ENCODE measurements around the gene CEL.
"Not testable (repeated sequence)": the region's sequence is repeated elsewhere in the genome, so short reads cannot be mapped to it uniquely, and the experiment has no call there.

CEL gene

GRCh38 chr9:133048595-133048994, 13.2 kb upstream of the CEL start:
- DNase-seq, result no peak

DNA sequence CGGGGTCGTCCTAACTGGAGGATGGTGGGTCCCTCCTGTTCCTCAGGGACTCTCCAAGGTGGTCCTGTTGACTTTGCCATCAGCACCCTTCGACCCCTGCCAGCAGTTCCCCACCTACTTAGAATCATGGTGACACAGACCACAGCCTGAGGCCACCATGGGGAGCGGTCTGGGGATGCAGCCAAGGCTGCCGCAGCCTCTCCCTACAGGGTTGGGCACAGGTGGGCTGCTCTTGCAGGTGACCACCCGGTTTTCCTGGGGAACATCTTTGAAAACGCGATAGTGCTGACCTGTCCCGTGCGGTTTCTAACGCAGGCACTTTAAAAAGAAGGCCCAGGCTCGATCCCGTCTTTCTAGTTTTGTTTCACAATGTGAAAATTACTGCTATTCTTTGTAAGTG, 12.7 kb upstream of the CEL start:
- no peak for DNase-seq

DNA sequence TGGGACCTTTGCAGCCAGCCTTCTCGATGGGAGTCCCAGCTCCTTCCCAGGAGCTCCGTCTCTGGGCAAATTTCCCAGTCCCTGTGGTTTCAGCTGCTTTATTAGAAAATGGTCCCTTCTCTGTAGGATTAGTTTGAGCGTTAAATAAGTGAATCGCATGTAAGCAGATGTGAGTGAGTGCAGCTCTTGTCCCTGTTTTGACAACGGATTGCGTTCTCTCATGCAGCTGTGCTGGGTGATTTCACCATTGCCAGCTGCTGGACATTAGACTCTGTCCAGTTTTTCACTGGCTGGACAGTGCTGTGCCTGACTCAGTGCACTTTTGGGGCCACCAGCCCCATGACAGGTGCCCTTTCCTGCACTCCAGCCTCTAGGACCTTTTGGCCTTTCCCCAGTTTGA, 11.6 kb upstream of the CEL start:
- no peak for DNase-seq

DNA sequence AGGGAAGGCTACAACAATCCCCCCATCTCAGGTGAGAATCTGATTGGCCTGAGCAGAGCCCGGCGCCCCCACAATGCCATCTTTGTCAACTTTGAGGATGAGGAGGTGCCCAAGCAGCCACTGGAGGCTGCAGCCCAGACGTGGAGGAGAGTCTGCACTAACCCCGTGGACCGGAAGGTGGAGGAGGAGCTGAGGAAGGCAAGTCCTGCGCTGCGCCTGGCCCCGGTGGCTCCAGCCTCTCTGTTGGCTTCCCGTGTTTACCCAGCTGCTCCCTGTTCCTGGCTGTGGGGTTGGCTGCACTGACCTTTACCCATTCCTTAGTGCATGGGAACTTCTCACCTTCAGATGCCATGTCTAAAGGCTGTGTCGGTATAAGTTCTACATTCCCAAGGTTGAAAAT, 11.0 kb upstream of the CEL start:
- DNase-seq, result no peak

DNA sequence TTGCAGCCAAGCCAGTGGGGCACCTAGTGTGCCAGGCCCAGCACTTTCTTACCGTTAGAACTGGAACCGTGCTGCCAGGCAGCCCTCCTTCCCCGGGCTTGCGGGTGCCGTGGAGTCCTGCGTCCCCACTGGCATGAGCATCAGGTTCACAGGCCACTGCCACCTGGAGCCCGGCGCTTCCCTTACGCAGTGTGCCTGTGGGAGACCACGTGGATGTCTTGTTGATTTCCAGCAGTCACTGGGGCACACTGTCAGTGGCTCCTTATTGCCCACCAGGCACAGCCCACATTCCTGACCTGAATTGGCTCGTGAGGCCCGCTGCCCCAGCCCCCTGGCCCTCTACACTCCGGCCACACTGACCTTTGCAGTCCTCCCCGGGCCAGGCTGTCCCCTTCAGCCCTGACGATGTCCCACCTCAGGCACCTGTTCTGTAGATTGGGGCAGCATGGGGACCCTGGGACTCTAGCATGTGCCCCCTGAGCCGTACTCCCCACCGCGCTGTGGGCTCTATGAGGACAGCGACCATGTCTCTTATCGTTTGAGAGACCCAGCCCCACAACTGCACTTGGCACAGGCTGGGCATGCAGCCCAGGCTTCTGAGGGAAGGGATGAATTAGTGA, 10.4 kb upstream of the CEL start:
- no peak for DNase-seq

DNA sequence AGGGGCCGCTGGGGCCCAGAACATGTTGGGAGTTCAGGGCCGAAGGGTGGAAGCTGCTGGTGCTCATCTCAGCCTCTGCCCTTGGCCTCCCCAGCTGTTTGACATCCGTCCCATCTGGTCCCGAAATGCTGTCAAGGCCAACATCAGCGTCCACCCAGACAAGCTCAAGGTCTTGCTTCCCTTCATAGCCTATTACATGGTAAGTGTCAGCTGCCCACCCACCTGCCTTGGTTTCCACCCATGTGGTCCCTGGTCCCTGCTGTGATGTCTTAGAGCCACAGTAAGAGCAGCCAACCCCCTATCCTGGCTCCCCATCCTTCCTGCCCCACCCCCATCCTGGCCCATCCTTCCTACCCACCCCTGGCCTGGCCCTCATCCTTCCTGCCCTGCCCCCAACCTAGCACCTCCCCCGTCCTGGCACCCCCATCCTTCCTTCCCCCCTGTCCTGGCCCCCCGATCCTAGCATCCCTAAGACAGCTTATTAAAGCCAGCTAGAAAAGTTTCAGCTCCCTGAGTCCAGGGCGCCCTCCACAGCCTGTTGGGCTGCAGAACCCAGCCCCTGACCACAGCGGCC, 9.7 kb upstream of the CEL start:
- no peak for DNase-seq

- DNase-seq, result no peak
Measured at GRCh38 chr9:133054194-133054890, 7.4 kb upstream of the CEL start.

- DNase-seq, result no peak
Measured at GRCh38 chr9:133054966-133055365, 6.8 kb upstream of the CEL start.

DNA sequence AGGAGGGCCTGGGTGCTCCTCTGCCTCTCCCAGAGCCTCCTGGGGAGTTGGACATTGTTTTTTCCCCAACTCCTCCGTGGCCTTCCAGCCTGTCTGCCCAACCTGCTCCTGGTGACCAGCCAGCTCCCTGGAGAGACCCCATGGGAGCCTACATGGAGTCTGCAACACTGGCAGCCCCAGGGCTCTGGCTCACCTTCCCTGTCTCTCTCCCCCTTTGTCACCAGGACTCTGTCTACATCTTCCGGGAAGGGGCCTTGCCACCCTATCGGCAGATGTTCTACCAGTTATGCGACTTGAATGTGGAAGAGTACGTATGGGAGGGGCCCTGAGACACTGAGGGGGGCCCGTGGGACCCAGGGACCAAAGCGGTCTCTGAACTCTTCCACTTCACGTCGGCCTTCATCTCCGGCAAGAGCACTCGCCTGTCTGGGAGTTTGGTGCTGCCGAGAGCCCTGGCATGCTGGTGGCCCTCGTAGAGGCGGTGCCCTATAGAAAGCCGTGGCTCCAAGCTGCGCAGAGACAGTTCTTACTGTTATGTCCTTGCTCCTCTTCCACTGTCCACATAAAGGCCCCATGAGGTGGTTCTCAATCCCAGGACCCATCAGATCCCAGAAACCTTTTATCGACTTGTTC, 5.9 kb upstream of the CEL start:
- no peak for DNase-seq

DNA sequence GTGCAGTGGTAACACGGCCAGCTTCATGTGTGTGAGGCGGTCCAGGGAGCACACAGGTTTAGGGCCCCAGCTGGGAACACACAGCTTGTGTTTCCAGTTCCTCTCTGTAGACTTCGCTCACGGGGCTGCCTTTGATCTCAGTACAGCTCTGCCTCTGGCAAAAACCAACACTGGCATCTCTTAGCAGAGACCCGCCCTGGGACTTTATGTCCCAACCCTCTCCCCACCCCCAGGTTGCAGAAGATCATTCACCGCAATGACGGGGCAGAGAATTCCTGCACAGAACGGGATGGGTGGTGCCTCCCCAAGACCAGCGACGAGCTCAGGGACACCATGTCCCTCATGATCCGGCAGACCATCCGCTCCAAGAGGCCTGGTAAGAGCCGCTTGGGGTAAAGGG, 5.2 kb upstream of the CEL start:
- DNase-seq, result no peak

- DNase-seq, result no peak
Measured at GRCh38 chr9:133057006-133057405, 4.8 kb upstream of the CEL start.

DNA sequence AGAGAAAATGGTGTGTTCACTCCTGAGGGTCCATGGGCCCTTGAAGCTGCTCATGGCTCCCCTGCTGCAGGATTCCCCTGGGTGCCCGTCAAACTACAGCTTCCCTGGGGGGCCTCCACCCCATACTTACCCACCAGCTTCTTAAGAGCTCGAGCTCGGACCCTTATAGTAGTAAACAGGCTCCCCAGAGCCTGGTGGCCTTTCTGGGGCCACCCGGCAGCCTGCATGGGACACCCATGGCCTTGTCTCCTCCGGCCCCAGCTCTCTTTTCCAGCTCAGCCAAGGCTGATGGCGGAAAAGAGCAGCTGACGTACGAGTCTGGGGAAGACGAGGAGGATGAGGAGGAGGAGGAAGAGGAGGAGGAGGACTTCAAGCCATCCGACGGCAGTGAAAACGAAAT, 4.2 kb upstream of the CEL start:
- DNase-seq, result no peak

- no peak for DNase-seq
Measured at GRCh38 chr9:133058071-133058470, 3.7 kb upstream of the CEL start.

DNA sequence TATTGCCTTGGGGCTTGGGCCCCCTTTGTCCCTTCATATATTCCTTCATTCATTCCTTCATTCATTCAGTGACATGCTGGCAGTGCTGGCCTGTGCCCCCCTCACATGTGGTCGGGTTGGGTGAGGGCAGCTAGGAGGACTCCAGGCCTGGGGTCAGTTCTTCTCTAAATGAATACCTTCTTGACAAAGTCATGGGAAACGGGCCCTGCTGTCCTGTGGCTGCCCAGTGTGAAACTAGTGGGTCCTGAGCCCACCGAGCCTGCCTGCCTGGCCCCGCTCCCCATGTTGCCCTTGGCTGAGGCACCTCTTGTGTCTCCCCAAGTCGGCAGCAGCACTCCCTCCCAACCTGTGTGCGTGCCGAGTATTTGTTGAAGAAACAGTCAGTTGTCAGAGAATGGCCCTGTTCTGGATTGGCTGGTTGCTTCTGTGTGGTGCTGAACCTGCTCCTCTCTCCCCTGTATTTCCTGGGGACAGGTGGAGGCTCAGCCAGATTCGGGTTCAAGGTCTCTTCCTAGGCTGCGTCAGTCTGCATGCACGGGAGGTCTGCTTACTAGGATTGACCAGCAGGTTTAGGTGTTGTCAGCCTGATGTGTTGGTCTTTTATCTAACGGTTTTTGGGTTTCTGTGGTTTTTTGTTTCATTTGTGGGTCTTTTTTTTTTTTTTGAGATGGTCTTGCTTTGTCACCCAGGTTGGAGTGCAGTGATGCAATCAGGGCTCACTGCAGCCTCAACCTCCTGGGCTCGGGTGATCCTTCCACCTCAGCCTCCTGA, 3.0 kb upstream of the CEL start:
- DNase-seq, result no peak

GRCh38 chr9:133059623-133060022, 2.2 kb upstream of the CEL start:
- no peak for DNase-seq

GRCh38 chr9:133060417-133060841, 1.4 kb upstream of the CEL start:
- no peak for DNase-seq

GRCh38 chr9:133061019-133061763, 590 bp upstream of the CEL start:
- not testable (repeated sequence) for DNase-seq

DNA sequence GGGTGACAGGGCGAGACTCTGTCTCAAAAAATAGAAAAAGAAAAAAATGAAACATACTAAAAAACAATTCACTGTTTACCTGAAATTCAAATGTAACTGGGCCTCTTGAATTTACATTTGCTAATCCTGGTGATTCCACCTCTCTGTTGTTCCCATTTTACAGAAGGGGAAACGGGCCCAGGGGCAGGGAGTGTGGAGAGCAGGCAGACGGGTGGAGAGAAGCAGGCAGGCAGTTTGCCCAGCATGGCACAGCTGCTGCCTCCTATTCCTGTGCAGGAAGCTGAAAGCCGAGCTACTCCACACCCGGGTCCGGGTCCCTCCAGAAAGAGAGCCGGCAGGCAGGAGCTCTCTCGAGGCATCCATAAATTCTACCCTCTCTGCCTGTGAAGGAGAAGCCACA, 788 bp downstream of the CEL start:
- not testable (repeated sequence) for DNase-seq

- no peak for DNase-seq
Measured at GRCh38 chr9:133063159-133063499, 1.3 kb downstream of the CEL start.

DNA sequence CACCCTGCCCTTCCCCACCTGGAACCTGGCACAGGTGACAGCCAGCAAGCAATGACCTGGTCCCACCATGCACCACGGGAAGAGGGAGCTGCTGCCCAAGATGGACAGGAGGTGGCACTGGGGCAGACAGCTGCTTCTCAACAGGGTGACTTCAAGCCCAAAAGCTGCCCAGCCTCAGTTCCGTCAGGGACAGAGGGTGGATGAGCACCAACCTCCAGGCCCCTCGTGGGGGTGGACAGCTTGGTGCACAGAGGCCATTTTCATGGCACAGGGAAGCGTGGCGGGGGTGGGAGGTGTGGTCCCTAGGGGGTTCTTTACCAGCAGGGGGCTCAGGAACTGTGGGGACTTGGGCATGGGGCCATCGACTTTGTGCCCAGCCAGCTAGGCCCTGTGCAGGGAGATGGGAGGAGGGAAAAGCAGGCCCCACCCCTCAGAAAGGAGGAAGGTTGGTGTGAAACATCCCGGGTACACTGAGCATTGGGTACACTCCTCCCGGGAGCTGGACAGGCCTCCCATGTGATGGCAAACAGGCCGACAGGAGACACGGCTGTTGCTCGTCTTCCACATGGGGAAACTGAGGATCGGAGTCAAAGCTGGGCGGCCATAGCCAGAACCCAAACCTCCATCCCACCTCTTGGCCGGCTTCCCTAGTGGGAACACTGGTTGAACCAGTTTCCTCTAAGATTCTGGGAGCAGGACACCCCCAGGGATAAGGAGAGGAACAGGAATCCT, 1.9 kb downstream of the CEL start:
- DNase-seq, result no peak

DNA sequence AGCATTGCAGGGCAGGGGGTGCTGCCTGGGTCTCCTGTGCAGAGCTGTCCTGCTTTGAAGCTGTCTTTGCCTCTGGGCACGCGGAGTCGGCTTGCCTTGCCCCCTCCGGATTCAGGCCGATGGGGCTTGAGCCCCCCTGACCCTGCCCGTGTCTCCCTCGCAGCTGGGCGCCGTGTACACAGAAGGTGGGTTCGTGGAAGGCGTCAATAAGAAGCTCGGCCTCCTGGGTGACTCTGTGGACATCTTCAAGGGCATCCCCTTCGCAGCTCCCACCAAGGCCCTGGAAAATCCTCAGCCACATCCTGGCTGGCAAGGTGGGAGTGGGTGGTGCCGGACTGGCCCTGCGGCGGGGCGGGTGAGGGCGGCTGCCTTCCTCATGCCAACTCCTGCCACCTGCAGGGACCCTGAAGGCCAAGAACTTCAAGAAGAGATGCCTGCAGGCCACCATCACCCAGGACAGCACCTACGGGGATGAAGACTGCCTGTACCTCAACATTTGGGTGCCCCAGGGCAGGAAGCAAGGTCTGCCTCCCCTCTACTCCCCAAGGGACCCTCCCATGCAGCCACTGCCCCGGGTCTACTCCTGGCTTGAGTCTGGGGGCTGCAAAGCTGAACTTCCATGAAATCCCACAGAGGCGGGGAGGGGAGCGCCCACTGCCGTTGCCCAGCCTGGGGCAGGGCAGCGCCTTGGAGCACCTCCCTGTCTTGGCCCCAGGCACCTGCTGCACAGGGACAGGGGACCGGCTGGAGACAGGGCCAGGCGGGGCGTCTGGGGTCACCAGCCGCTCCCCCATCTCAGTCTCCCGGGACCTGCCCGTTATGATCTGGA, 2.7 kb downstream of the CEL start:
- DNase-seq, result no peak

Measured in effector CD4-positive, alpha-beta T cell (primary cell).